ENCODE measurements around the gene OOSP1.

Gene OOSP1

DNA sequence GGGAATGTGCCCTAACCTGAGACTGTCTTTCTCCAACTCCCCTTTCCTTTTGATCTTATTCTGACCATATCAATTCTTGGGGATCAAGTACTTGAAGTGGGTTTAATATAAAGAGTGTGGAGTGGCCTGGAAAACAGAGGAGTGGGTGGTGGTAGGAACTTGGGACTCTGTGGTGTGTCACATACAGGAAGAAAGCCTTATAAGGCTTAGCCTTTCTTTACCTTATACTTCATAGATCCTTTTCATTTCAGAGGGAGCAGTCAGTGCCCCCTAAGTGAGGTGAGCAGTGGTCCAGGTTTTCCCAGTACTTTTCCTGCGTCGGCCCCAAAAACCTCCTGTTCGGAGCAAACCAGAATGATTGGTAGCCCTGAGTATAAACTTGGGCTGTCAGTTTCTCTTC, 486 bp downstream of the OOSP1 start:
- no peak overlapping the region for H3K4me3 ChIP-seq (replicated peaks; ENCODE audit: low read depth, low read length)
- DNase-seq (ENCODE audit: low read depth): no peak
- TF ChIP-seq, protein P1, sequence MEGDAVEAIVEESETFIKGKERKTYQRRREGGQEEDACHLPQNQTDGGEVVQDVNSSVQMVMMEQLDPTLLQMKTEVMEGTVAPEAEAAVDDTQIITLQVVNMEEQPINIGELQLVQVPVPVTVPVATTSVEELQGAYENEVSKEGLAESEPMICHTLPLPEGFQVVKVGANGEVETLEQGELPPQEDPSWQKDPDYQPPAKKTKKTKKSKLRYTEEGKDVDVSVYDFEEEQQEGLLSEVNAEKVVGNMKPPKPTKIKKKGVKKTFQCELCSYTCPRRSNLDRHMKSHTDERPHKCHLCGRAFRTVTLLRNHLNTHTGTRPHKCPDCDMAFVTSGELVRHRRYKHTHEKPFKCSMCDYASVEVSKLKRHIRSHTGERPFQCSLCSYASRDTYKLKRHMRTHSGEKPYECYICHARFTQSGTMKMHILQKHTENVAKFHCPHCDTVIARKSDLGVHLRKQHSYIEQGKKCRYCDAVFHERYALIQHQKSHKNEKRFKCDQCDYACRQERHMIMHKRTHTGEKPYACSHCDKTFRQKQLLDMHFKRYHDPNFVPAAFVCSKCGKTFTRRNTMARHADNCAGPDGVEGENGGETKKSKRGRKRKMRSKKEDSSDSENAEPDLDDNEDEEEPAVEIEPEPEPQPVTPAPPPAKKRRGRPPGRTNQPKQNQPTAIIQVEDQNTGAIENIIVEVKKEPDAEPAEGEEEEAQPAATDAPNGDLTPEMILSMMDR (IDR thresholded peaks at IDR 0.05; ENCODE audit: low read length, missing control alignments): no peak

DNA sequence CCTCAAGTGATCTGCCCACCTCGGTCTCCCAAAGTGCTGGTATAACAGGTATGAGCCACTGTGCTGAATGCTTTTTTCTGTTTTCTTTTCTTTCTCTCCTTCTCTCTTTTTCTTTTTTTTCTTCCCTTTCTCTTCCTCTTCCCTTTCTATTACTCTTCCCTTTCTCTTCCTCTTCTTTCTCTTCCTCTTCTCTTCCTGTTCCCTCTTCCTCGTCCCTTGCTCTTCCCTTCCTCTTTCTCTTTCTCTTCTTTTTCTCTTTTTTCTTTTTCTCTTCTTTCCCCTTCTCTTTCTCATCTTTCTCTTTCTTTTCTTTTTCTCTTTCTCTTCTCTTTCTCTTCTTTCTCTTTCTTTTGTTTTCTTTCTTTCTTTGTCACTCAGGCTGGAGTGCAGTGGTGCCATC, 1.2 kb downstream of the OOSP1 start:
- TF ChIP-seq, protein P1 (IDR thresholded peaks at IDR 0.05; ENCODE audit: low read length, missing control alignments): no peak
- no peak overlapping the region for H3K4me3 ChIP-seq (replicated peaks; ENCODE audit: low read depth, low read length)
- DNase-seq (ENCODE audit: low read depth): no peak

DNA sequence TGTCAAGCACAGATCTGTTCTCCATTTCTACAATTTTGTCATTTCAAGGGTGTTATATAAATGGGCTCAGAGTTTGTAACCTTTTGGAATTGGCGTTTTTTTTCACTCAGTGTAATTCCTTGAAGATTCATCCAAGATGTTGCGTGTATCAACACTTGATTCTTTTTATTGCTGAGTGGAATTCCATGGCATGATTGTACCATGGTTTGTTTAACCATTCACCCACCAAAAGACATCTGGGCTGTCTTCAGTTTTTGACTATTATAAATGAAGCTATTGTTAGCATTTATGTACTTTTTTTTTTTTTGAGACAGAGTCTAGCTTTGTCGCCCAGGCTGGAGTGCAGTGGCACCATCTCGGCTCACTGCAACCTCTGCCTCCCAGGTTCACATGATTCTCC, 2.9 kb downstream of the OOSP1 start:
- no peak overlapping the region for H3K4me3 ChIP-seq (replicated peaks; ENCODE audit: low read depth, low read length)
- DNase-seq (ENCODE audit: low read depth): no peak
- TF ChIP-seq, protein P1 (IDR thresholded peaks at IDR 0.05; ENCODE audit: low read length, missing control alignments): no peak

DNA sequence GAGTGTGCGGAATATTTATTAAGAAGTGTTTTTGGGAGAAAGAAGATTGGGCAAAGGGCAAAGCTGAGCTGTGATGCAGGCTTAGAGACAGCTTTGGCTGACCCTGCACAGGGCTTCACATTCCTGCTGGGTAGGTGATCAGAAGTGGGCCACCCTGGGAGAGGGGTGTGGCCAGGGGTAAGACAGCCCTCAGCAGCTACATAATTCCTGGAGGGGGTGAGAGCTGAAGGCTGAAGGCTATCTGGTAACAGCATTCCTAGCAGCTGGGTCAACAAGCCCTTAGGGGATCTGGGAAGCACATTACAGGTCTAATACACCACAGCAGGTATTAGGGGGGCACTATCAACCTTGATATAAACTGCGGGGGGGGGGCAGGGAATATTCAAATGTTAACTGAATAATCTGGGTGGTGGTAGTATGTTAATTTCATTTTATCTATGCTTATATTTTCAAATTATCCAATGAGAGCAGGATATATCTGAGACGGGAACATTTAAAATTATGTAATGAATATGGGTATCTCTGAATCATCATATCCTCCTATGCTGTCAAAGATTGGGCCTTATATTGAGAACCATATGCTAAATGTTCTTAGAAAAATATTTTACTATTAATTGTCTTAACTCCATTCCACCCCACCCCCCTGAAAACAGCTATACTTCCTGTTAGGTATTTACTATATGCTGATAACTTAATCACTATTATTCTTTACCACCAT, 5.9 kb downstream of the OOSP1 start:
- no peak overlapping the region for H3K4me3 ChIP-seq (replicated peaks; ENCODE audit: low read depth, low read length)
- TF ChIP-seq, protein P1 (IDR thresholded peaks at IDR 0.05; ENCODE audit: low read length, missing control alignments): no peak
- no peak for DNase-seq (ENCODE audit: low read depth)

DNA sequence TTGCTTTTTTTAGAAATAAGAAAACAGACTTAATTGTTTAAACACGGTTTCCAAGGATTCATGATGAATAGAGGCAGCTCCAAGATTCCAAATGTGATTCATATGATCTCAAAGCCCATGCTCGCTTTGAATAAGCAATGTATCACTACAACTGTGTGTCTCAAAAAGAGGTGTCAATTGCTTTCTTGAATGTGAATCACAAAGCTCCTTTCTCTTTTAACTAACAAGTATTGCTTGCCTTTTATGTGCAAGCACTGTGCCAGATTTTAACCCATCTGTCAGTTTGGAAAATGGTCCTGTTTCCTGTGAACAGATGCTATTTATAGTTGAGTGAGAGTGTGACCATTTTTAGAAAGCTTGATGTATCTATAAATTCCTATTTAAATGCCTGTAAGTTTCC, 6.5 kb downstream of the OOSP1 start:
- DNase-seq (ENCODE audit: low read depth): no peak
- no peak overlapping the region for H3K4me3 ChIP-seq (replicated peaks; ENCODE audit: low read depth, low read length)
- TF ChIP-seq, protein P1 (IDR thresholded peaks at IDR 0.05; ENCODE audit: low read length, missing control alignments): no peak

DNA sequence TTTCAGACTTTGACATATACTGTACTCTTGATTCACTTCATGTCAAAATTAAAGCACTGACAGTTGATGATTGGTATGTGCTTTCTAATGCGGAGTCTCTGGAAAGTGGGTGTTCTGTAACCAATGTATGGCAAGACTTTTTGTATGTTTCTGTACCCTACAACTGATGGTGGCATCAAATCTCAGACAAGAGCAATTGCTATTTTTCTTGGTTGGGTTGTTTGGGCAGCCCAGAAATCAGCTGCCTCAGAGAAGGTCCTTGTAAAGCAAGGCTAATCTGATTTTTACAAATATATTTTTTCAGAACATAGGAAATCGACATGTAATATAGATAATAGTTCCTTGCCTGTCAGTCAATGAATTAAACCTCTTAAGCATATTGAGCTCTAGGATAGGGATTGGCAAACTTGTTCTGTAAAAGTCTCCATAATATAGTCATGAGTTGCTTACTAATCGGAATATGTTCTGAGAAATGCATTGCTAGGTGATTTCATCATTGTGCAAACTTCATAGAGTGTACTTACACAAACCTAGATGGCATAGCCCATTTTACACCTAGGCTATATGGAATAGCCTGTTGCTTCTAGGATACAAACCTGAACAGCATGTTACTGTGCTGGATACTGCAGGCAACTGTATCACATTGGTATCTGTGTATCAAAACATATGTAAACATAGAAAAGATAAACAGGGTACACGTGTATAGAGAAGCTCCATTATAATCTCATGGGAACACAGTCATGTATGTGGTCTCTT, 15.4 kb downstream of the OOSP1 start:
- TF ChIP-seq, protein P1 (IDR thresholded peaks at IDR 0.05; ENCODE audit: low read length, missing control alignments): no peak
- H3K4me3 ChIP-seq (replicated peaks; ENCODE audit: low read depth, low read length): no peak overlapping the region
- DNase-seq (ENCODE audit: low read depth): no peak

Data from fibroblast of pulmonary artery (primary cell).